Measurements from ENCODE around the gene ACAP2.

The ACAP2 gene

DNA sequence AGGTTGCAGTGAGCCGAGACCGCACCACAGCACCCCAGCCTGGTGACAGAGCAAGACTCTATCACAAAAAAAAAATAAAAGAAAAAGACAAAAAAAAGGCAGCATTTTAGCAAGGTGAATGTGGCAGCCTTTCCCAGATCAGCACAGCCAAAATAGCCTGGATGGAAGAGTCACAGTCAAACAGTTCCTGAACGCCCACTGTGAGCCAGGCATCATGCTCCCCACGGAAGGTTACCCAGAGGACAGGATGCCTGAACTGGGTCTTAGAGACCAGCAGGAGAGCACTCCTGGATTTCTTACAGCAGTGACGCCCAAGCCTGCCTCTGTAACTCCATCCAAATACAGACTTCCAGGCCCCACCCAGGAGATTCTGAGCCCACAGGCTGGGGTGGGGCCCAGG, 176.4 kb downstream of the ACAP2 start:
- H3K27me3 ChIP-seq (ENCODE audit: control insufficient read depth, insufficient read depth, low read length) = no peaks in the 10 kb centered on the region
- peaks cover 10% of the 10 kb centered on the region for H3K4me1 ChIP-seq (ENCODE audit: control insufficient read depth, insufficient read depth, low read length)
- no peaks in the 10 kb centered on the region for H3K9me3 ChIP-seq (replicated peaks; ENCODE audit: low read length)
- no peak overlapping the region for H3K9ac ChIP-seq (ENCODE audit: low read depth, low read length)
- H3K4me2 ChIP-seq (ENCODE audit: low read length) = no peak overlapping the region
- H3K4me3 ChIP-seq (ENCODE audit: low read length) = no peak overlapping the region
- H3K36me3 ChIP-seq (ENCODE audit: insufficient read depth, low read length) = peaks cover 7% of the 10 kb centered on the region

DNA sequence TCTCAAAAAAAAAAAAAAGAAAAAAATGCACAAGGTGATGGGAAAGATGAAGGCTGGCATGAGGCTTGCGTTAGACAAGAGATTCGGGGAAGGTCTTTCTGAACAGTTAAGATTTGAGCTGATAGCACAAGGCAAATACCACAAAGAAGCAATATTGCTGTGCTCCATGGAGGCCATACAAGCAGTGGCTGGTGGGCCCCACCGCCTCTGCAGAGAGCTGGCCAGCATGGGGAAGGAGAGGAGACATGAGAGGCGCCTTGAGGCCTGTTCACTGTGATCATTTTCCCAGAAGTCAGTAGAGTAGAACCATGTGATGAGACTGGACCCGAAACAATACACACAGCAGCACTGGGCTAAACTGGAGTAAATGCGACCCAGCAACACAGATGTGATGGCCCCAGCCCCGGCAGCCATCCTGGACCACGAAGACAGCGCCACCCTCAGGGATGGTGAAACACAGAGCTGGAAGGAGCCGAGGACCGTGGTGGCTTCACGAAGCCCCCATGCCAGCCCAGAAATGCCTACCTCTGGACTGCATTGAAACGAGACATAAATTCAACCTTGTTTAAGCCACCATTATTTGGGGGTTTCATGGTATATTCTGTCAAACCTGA, 177.3 kb downstream of the ACAP2 start:
- no peak overlapping the region for H3K4me3 ChIP-seq (ENCODE audit: low read length)
- H3K9me3 ChIP-seq (replicated peaks; ENCODE audit: low read length) = no peaks in the 10 kb centered on the region
- peaks cover 11% of the 10 kb centered on the region for H3K4me1 ChIP-seq (ENCODE audit: control insufficient read depth, insufficient read depth, low read length)
- no peaks in the 10 kb centered on the region for H3K27me3 ChIP-seq (ENCODE audit: control insufficient read depth, insufficient read depth, low read length)
- H3K9ac ChIP-seq (ENCODE audit: low read depth, low read length) = no peak overlapping the region
- H3K36me3 ChIP-seq (ENCODE audit: insufficient read depth, low read length) = peaks cover 7% of the 10 kb centered on the region
- no peak overlapping the region for H3K4me2 ChIP-seq (ENCODE audit: low read length)

DNA sequence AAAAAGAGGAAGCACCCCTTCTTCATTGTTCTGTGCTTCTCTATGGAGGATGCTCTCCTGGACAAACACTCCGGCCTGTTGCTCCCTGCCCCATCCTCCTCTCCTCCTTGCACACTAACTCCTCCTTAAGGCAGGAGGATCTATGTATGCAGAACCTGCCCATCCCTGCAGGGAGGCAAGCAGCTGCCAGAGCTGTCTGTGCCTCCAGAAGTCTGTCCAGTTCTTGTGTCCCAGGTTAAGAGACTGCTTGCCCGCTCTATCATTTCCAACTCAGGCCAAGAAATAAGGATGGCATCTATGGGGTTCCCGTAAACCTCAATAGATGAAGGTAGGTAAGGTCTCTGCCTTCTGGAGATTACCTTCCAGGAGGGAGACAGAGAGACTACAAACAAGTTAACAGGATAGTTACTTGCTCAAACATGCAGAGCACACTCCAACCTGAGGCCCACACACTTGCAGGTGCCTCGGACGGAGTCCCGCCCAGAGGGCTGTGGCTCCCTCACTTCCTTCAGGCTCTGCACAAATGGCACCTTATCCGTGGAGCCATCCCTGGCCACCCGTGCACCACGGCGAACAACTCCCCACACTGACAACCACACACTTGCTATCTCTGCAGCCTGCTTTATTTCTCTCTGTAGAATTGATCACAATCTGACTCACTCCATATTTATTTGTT, 178.8 kb downstream of the ACAP2 start:
- H3K27me3 ChIP-seq (ENCODE audit: control insufficient read depth, insufficient read depth, low read length) = no peaks in the 10 kb centered on the region
- H3K9me3 ChIP-seq (replicated peaks; ENCODE audit: low read length) = no peaks in the 10 kb centered on the region
- no peak overlapping the region for H3K4me2 ChIP-seq (ENCODE audit: low read length)
- no peak overlapping the region for H3K9ac ChIP-seq (ENCODE audit: low read depth, low read length)
- peaks cover 10% of the 10 kb centered on the region for H3K4me1 ChIP-seq (ENCODE audit: control insufficient read depth, insufficient read depth, low read length)
- peaks cover 7% of the 10 kb centered on the region for H3K36me3 ChIP-seq (ENCODE audit: insufficient read depth, low read length)
- H3K4me3 ChIP-seq (ENCODE audit: low read length) = no peak overlapping the region

DNA sequence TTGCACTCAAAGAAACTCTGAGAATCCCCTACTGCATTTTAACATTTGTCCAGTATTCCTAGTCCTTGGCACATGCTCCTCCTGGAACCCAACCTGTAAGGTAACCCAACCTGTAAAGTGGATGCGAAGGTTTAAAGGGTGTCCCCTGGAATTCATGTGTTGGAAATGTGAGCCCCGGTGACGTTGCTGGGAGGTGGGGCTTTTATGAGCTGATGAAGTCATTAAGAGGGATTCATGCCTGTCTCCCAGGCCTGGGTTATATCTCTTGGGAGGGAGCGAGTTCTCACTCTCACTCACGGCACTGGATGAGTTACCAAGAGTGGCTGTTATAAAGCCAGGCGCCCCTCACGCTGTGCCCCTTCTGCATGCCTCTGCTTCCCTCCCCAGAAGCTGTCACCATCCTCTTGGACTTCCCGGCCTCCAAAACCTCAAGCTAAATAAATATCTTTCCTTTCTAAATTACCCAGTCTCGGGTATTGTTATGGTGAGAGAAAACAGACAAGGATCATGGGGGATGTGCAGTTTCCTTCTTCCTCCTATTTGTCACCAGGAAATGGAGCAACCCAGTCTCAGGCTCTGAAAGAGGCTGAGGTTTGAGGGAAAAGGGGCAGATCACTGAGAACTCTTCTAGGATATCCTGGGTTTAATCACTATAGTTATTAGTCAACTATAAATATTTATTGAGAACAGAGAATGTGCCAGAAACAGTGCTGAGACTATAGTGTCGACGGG, 179.5 kb downstream of the ACAP2 start:
- H3K9me3 ChIP-seq (replicated peaks; ENCODE audit: low read length) = no peaks in the 10 kb centered on the region
- no peak overlapping the region for H3K4me3 ChIP-seq (ENCODE audit: low read length)
- H3K9ac ChIP-seq (ENCODE audit: low read depth, low read length) = no peak overlapping the region
- no peaks in the 10 kb centered on the region for H3K27me3 ChIP-seq (ENCODE audit: control insufficient read depth, insufficient read depth, low read length)
- no peak overlapping the region for H3K4me2 ChIP-seq (ENCODE audit: low read length)
- H3K36me3 ChIP-seq (ENCODE audit: insufficient read depth, low read length) = peaks cover 7% of the 10 kb centered on the region
- H3K4me1 ChIP-seq (ENCODE audit: control insufficient read depth, insufficient read depth, low read length) = peaks cover 11% of the 10 kb centered on the region

DNA sequence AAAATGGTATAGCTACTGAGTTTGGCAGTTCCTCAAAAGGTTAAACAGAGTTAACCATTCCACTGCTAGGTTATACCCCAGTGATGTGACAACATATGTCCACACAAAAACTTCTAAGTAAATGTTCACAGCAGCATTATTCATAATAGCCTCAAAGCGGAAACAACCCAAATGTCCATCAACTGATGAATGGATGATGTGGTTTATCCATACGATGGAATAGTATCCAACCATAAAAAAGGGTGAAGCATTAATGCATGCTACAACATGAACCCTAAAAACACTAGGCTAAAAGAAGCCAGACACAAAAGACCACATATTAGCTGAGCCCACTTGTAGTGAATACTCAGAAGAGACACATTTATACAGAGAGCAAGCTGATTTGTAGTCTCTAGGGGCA, 180.9 kb downstream of the ACAP2 start:
- Histone ChIP-seq H3K9me3 (replicated peaks; ENCODE audit: low read length) (no peaks in the 10 kb centered on the region), H3K36me3 (ENCODE audit: insufficient read depth, low read length) (peaks cover 3% of the 10 kb centered on the region), H3K4me1 (ENCODE audit: control insufficient read depth, insufficient read depth, low read length) (peaks cover 11% of the 10 kb centered on the region), H3K4me3 (ENCODE audit: low read length) (no peak overlapping the region), H3K27me3 (ENCODE audit: control insufficient read depth, insufficient read depth, low read length) (no peaks in the 10 kb centered on the region), H3K9ac (ENCODE audit: low read depth, low read length) (no peak overlapping the region), H3K4me2 (ENCODE audit: low read length) (no peak overlapping the region)

DNA sequence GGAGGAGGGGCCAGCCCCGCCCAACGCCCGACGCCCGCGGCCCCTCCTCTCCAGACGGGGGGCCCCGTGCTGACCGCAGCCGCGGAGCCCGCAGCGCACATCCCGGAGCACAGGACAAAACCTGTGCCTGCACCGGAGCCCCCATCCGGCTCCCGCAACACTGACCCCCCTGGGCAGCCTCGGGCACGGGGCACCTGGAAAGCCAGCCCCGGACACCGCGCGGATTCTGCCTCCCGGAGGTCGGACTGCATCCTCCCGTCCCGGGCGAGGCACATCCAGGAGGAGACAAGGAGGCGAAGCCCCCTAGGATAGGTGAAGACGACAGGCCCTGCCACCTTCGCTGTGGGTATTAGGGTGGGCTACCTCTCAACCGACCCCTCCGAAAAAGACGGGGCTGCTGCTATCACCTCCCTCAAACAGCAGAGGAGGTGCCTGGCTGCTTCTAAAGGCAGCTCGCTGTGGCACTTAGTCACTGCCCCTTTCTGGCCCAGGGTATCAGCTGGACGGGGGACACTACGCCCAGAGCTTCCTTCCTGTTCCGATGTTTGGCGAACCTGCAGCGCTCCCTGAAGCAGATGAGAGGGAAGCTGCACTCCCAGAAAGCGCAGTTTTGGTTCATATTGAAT, 182.4 kb downstream of the ACAP2 start:
- H3K27me3 ChIP-seq (ENCODE audit: control insufficient read depth, insufficient read depth, low read length) = no peaks in the 10 kb centered on the region
- peaks cover 1% of the 10 kb centered on the region for H3K36me3 ChIP-seq (ENCODE audit: insufficient read depth, low read length)
- no peaks in the 10 kb centered on the region for H3K9me3 ChIP-seq (replicated peaks; ENCODE audit: low read length)
- H3K4me3 ChIP-seq (ENCODE audit: low read length) = peak overlapping the region; percentile 80
- H3K4me2 ChIP-seq (ENCODE audit: low read length) = peak overlapping the region; percentile 91
- H3K4me1 ChIP-seq (ENCODE audit: control insufficient read depth, insufficient read depth, low read length) = peaks cover 11% of the 10 kb centered on the region
- H3K9ac ChIP-seq (ENCODE audit: low read depth, low read length) = peak overlapping the region; percentile 90

DNA sequence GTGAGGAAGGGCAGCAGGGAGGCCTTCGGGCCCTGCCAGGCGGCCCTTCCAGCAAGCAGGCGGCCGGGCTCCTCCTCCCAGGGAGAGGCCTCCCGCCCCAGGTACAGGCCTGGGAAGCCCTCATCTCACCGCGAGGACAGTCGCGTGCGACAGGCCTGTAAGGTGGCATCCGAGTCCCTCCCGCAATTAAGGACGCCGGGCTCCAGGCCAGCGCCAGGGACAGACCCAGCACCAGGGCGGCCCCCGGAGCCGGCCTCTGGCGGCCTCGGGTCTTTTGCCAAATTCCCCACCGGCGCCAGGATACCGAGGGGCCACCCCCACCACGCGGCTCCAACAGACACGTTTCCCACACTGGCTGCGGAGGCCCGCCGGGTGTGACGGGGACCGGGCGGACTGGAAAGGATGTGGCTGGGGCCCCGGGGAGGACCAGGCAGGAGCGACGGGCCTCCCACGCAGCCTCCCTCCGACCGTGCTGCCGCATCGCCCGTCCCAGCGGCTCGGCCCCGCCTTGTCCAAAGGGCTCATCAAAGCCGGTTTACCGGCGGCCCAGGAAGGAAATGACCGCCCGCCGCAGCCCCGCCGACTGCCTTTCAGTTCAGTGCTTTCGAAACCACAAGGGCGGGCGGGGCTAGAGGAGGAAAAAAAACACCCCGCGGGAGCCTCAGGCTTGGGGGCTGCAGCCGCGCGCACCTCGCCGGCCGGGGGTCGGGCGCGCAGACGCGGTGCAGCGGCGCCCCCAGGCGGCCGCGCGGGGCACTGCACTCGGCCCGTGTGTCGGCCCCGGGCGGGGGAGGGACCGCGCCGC, 183.1 kb downstream of the ACAP2 start:
- H3K27me3 ChIP-seq (ENCODE audit: control insufficient read depth, insufficient read depth, low read length) = no peaks in the 10 kb centered on the region
- peak overlapping the region; percentile 91 for H3K4me2 ChIP-seq (ENCODE audit: low read length)
- H3K36me3 ChIP-seq (ENCODE audit: insufficient read depth, low read length) = no peaks in the 10 kb centered on the region
- peaks cover 11% of the 10 kb centered on the region for H3K4me1 ChIP-seq (ENCODE audit: control insufficient read depth, insufficient read depth, low read length)
- peak overlapping the region; percentile 90 for H3K9ac ChIP-seq (ENCODE audit: low read depth, low read length)
- no peaks in the 10 kb centered on the region for H3K9me3 ChIP-seq (replicated peaks; ENCODE audit: low read length)
- peak overlapping the region; percentile 80 for H3K4me3 ChIP-seq (ENCODE audit: low read length)

DNA sequence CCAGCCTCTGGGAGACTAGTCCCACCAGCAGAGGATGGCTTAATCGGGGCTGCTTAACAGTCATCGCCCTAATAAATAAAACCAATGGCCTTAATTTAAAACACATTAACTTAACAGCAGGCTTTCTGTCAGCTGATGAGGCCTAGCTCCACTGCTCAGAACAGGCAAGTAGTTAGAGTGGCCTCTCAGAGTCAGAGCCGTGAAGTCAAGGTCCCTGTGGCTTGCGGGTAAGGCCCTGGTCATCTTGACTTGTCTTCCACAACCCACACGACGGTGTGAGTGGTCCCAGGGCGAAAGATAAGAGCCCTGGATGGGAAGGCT, 183.7 kb downstream of the ACAP2 start:
- Histone ChIP-seq H3K4me2 (ENCODE audit: low read length) (peak overlapping the region; percentile 91), H3K4me1 (ENCODE audit: control insufficient read depth, insufficient read depth, low read length) (peaks cover 11% of the 10 kb centered on the region), H3K9me3 (replicated peaks; ENCODE audit: low read length) (no peaks in the 10 kb centered on the region), H3K4me3 (ENCODE audit: low read length) (peak overlapping the region; percentile 80), H3K9ac (ENCODE audit: low read depth, low read length) (peak overlapping the region; percentile 90), H3K36me3 (ENCODE audit: insufficient read depth, low read length) (no peaks in the 10 kb centered on the region), H3K27me3 (ENCODE audit: control insufficient read depth, insufficient read depth, low read length) (no peaks in the 10 kb centered on the region)

DNA sequence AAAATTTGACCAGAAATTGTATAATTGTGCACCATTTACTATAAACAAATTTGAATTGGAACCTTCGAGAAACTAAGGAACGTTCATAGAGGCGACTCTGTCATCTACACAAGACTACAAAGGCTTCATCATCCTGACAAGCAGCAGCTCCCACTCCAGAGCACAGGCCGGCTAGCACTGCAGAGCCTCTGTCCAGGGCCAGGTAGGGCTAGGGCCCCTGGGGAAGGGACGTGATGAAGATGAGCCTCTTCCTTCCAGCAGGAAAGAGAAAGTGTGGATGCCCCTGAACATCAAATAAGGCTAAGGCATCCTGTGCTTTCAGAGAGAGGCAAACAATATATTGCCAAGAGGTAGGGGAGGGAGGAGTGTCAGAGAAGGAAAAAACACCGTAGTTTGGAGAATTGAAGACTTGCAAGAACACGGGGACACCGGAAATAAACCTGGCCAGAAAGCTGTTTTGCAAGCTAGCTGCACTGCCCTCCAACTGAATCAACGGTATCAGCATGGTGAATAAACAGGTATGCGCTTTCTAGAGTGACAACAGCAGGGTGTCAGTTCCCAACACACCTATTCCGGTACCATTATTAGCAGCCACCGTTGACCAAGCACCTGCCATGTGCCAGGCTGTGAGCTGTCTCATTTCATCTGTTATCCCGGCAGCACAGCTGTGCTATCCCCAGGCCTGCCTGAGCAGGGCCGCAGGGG, 184.2 kb downstream of the ACAP2 start:
- no peaks in the 10 kb centered on the region for H3K9me3 ChIP-seq (replicated peaks; ENCODE audit: low read length)
- H3K4me3 ChIP-seq (ENCODE audit: low read length) = no peak overlapping the region
- H3K9ac ChIP-seq (ENCODE audit: low read depth, low read length) = no peak overlapping the region
- peaks cover 11% of the 10 kb centered on the region for H3K4me1 ChIP-seq (ENCODE audit: control insufficient read depth, insufficient read depth, low read length)
- no peak overlapping the region for H3K4me2 ChIP-seq (ENCODE audit: low read length)
- H3K36me3 ChIP-seq (ENCODE audit: insufficient read depth, low read length) = no peaks in the 10 kb centered on the region
- no peaks in the 10 kb centered on the region for H3K27me3 ChIP-seq (ENCODE audit: control insufficient read depth, insufficient read depth, low read length)

DNA sequence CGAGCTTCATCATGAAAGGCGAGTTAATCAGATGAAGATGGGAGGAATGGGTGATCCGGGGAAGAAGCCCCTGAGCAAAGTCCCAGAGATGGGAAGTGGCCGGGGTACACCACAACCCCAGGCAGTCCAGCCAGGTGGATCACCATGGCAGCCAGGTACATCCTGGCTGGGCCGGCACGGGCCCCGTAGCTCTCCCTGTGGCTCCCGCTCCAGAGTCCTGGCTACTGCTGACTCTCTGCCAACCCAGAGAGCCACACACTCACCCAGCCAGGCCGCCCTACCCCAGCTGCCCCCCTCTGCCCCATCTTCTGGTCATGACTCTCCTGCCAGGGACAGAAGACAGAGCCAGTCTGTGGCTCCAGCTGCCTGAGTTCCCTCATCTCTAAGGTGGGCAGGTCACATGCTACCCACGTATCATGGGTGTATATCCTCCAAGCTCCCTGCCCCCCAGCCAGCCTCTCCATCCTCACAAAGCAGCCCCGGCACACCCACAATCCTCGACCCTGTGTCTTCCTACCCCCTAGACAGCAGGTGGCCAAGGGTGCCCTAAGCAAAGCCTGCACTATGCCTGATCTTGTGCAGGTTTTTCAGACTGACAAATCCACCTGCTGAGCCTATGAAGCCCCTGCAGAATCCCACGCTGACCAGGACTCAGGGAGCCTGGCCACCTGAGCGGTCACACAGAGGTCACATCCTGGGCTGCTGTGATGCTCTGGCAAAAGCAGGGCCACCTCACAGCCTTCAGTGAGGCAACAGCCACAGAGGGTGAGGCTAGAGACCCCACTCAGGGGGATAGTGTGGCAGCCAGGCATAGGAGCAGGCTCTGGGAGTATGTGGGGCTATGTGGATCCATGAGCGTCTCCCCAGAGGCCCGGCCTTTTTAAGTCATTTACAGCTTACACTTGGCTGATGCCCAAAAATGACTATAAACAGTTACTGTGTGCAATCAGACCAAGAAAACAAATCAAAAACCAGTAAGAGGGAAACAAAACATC, 185.1 kb downstream of the ACAP2 start:
- no peak overlapping the region for H3K9ac ChIP-seq (ENCODE audit: low read depth, low read length)
- peaks cover 16% of the 10 kb centered on the region for H3K4me1 ChIP-seq (ENCODE audit: control insufficient read depth, insufficient read depth, low read length)
- H3K4me3 ChIP-seq (ENCODE audit: low read length) = no peak overlapping the region
- H3K27me3 ChIP-seq (ENCODE audit: control insufficient read depth, insufficient read depth, low read length) = no peaks in the 10 kb centered on the region
- H3K4me2 ChIP-seq (ENCODE audit: low read length) = no peak overlapping the region
- H3K9me3 ChIP-seq (replicated peaks; ENCODE audit: low read length) = no peaks in the 10 kb centered on the region
- no peaks in the 10 kb centered on the region for H3K36me3 ChIP-seq (ENCODE audit: insufficient read depth, low read length)

Data from skeletal muscle satellite cell (primary cell).